H1 (cell line): ENCODE results near the gene ADPRM. TPM values are rescaled to one million over a fixed set of nuclear protein-coding genes. Genes with fewer than 3 reads are reported as not detected.

ENCODE experiments used
- CTCF ChIA-PET: fragments of 300-600 bp; sonication (Branson Sonifier 250); formaldehyde crosslinking; loops from one replicate; lab custom pipeline; 2021; ENCODE audit not compliant: partially characterized antibody; lab: Charles Lee
- POLR2A ChIA-PET: fragments of 300-600 bp; sonication (Branson Sonifier 250); formaldehyde crosslinking; loops from one replicate; lab custom pipeline; 2021; ENCODE audit warnings: inconsistent platforms; ENCODE audit not compliant: partially characterized antibody; lab: Charles Lee
- DNase-seq, 2 experiments: peaks; one replicate each; pipeline versions ENCODE4 v3.0.0 to v3.0.0-alpha.2; 2010 to 2022; ENCODE audit warnings: low spot score in 2 of 2, low read depth in 1 of 2, mixed read lengths in 1 of 2
- FAIRE-seq: peaks from 2 replicates; lab custom pipeline; 2011; peaks lifted over from hg19 to GRCh38; lab: Jason Lieb, UNC
- H2AFZ ChIP-seq: 2 replicates; pipeline ENCODE4 v1.8.1; 2012; ENCODE audit warnings: low read length, inconsistent platforms
- H2AK5ac ChIP-seq: 2 replicates; pipeline ENCODE4 v1.6.1; 2013; ENCODE audit warnings: low read depth, low read length
- H2BK120ac ChIP-seq: replicated peaks from 2 replicates; pipeline ENCODE3; 2013; ENCODE audit warnings: low read depth, low read length, inconsistent platforms
- H2BK12ac ChIP-seq: 2 replicates; pipeline ENCODE4 v1.6.1; 2013; ENCODE audit warnings: low read depth, low read length
- H2BK15ac ChIP-seq: 2 replicates; pipeline ENCODE4 v1.6.1; 2013; ENCODE audit warnings: low read length
- H2BK20ac ChIP-seq: 2 replicates; pipeline ENCODE4 v1.6.1; 2013; ENCODE audit warnings: low read length
- H2BK5ac ChIP-seq: 2 replicates; pipeline ENCODE4 v1.6.1; 2013; ENCODE audit warnings: low read depth, low read length
- H3K14ac ChIP-seq: 2 replicates; pipeline ENCODE4 v1.6.1; 2013; ENCODE audit warnings: inconsistent platforms; ENCODE audit not compliant: insufficient read length
- H3K18ac ChIP-seq: 2 replicates; pipeline ENCODE4 v1.6.1; 2013; ENCODE audit warnings: low read length; ENCODE audit errors: extremely low read depth
- H3K23ac ChIP-seq: 2 replicates; pipeline ENCODE4 v1.6.1; 2013; ENCODE audit warnings: inconsistent platforms; ENCODE audit not compliant: insufficient read length
- H3K23me2 ChIP-seq: 2 replicates; pipeline ENCODE4 v1.6.1; 2013; ENCODE audit warnings: low read depth, low read length
- H3K27ac ChIP-seq: 2 replicates; pipeline ENCODE4 v1.6.1; 2011; ENCODE audit warnings: low read depth, low read length, inconsistent platforms
- H3K27me3 ChIP-seq, 4 experiments: replicated peaks in 1 of 4; 1 replicate in 1 of 4; 2 replicates in 3 of 4; pipeline versions ENCODE4 v1.6.1 to v1.8.1; 2011 to 2013; ENCODE audit warnings: low read length in 3 of 4, mild to moderate bottlenecking in 3 of 4, inconsistent platforms in 2 of 4, mixed read lengths in 2 of 4, moderate library complexity in 1 of 4; ENCODE audit not compliant: control insufficient read depth in 3 of 4, insufficient read depth in 3 of 4; ENCODE audit errors: extremely low read depth in 1 of 4
- H3K36me3 ChIP-seq, 4 experiments: 2 replicates each; pipeline versions ENCODE4 v1.6.1 to v1.8.1; 2011 to 2013; ENCODE audit warnings: mild to moderate bottlenecking in 4 of 4, low read length in 3 of 4, moderate library complexity in 2 of 4, control low read depth in 1 of 4, inconsistent platforms in 1 of 4; ENCODE audit not compliant: insufficient read depth in 4 of 4, control insufficient read depth in 2 of 4
- H3K4ac ChIP-seq: replicated peaks from 2 replicates; pipeline ENCODE3; 2013; ENCODE audit warnings: low read length, low read depth, mixed read lengths, inconsistent platforms; ENCODE audit not compliant: insufficient read length
- H3K4me1 ChIP-seq, 4 experiments: replicated peaks in 1 of 4; 1 replicate in 1 of 4; 2 replicates in 3 of 4; pipeline versions ENCODE4 v1.6.1 to v1.8.1; 2011 to 2013; ENCODE audit warnings: low read length in 3 of 4, inconsistent platforms in 2 of 4, mixed read lengths in 1 of 4; ENCODE audit not compliant: insufficient read depth in 4 of 4, control insufficient read depth in 3 of 4
- H3K4me2 ChIP-seq, 2 experiments: 2 replicates each; pipeline versions ENCODE4 v1.6.1 to v1.8.1; 2011 to 2013; ENCODE audit warnings: low read depth in 2 of 2, low read length in 2 of 2, control low read depth in 1 of 2, inconsistent platforms in 1 of 2, mild to moderate bottlenecking in 1 of 2; ENCODE audit not compliant: insufficient read depth in 1 of 2
- H3K4me3 ChIP-seq, 4 experiments: fragments of 200-600, 300-600 bp in 1 of 4; sonication (generic), shearing (Covaris generic), sonication (Bioruptor Twin) in 1 of 4; 2 replicates each; pipeline versions ENCODE4 v1.5.1 to v1.8.1; 2011 to 2016; ENCODE audit warnings: low read length in 4 of 4, low read depth in 3 of 4, control low read depth in 2 of 4, inconsistent platforms in 2 of 4, mild to moderate bottlenecking in 2 of 4, mixed read lengths in 1 of 4, moderate library complexity in 1 of 4; ENCODE audit not compliant: insufficient read depth in 2 of 4; ENCODE audit errors: extremely low read depth in 1 of 4
- H3K56ac ChIP-seq: replicated peaks from 2 replicates; pipeline ENCODE3; 2013; ENCODE audit warnings: low read depth, mild to moderate bottlenecking, mixed read lengths, low read length, inconsistent platforms; ENCODE audit not compliant: insufficient read length
- H3K79me1 ChIP-seq: 2 replicates; pipeline ENCODE4 v1.6.1; 2013; ENCODE audit warnings: low read depth, low read length, control low read depth
- H3K79me2 ChIP-seq, 2 experiments: 2 replicates each; pipeline versions ENCODE4 v1.6.1 to v1.8.1; 2012 to 2013; ENCODE audit warnings: low read length in 2 of 2, mild to moderate bottlenecking in 2 of 2, inconsistent platforms in 1 of 2; ENCODE audit not compliant: insufficient read depth in 2 of 2, control insufficient read depth in 1 of 2
- H3K9ac ChIP-seq, 4 experiments: replicated peaks in 1 of 4; 1 replicate in 1 of 4; 2 replicates in 3 of 4; pipeline versions ENCODE4 v1.6.1 to v1.8.1; 2011 to 2013; ENCODE audit warnings: low read depth in 3 of 4, low read length in 3 of 4, control low read depth in 2 of 4, mild to moderate bottlenecking in 2 of 4, moderate library complexity in 2 of 4, inconsistent platforms in 1 of 4; ENCODE audit errors: extremely low read depth in 1 of 4
- H3K9me3 ChIP-seq, 2 experiments: 2 replicates each; pipeline versions ENCODE4 v1.6.1 to v1.8.1; 2012 to 2013; ENCODE audit warnings: mild to moderate bottlenecking in 2 of 2, moderate library complexity in 2 of 2, control low read depth in 1 of 2, inconsistent platforms in 1 of 2, low read depth in 1 of 2, low read length in 1 of 2, mixed read lengths in 1 of 2; ENCODE audit not compliant: insufficient read depth in 2 of 2
- H4K20me1 ChIP-seq, 2 experiments: replicated peaks in 1 of 2; 2 replicates each; pipeline versions ENCODE3 to v1.8.1; 2011 to 2013; ENCODE audit warnings: inconsistent platforms in 2 of 2, low read length in 2 of 2, mild to moderate bottlenecking in 1 of 2; ENCODE audit not compliant: insufficient read depth in 2 of 2, control insufficient read depth in 1 of 2
- H4K5ac ChIP-seq: 2 replicates; pipeline ENCODE4 v1.6.1; 2013; ENCODE audit warnings: low read length, low read depth, mixed read lengths, inconsistent platforms; ENCODE audit not compliant: insufficient read length
- H4K8ac ChIP-seq: 2 replicates; pipeline ENCODE4 v1.8.0; 2013; ENCODE audit warnings: mild to moderate bottlenecking, moderate library complexity, low read length, inconsistent platforms; ENCODE audit not compliant: insufficient read depth; ENCODE audit errors: extremely low read depth
- H4K91ac ChIP-seq: replicated peaks from 2 replicates; pipeline ENCODE3; 2013; ENCODE audit warnings: low read length, mixed read lengths, inconsistent platforms; ENCODE audit not compliant: insufficient read length
- BACH1 ChIP-seq: IDR thresholded peaks from 2 replicates; pipeline ENCODE4 v1.6.1; 2012; ENCODE audit warnings: low read length, improper control_type of control experiment
- CBX5 ChIP-seq: fragments of 300-800, 300-1000 bp; sonication (generic); IDR thresholded peaks from 2 replicates; pipeline ENCODE4 v1.7.1; 2016; ENCODE audit warnings: antibody characterized with exemption, low read length, low read depth
- CREB1 ChIP-seq: IDR thresholded peaks from 2 replicates; pipeline ENCODE4 v1.6.1; 2012; ENCODE audit warnings: inconsistent platforms
- CTBP2 ChIP-seq: IDR thresholded peaks from 2 replicates; pipeline ENCODE4 v1.7.0; 2011; ENCODE audit warnings: borderline replicate concordance, mild to moderate bottlenecking, moderate library complexity, mixed read lengths, low read length; ENCODE audit not compliant: insufficient read depth, insufficient read length
- EZH2 ChIP-seq: fragments of 200-600 bp; sonication (generic); IDR thresholded peaks from 2 replicates; pipeline ENCODE4 v1.7.1; 2012; ENCODE audit warnings: low read depth, mild to moderate bottlenecking, moderate library complexity, low read length, inconsistent platforms; ENCODE audit not compliant: severe bottlenecking
- HDAC6 ChIP-seq: IDR thresholded peaks from one replicate; pipeline ENCODE4 v1.7.1; 2012; ENCODE audit warnings: low read depth, mild to moderate bottlenecking, inconsistent platforms, low read length, moderate library complexity
- JUND ChIP-seq: IDR thresholded peaks from 2 replicates; pipeline ENCODE4 v1.6.1; 2011; ENCODE audit warnings: mild to moderate bottlenecking, improper control_type of control experiment, low read length
- KDM4A ChIP-seq: IDR thresholded peaks from one replicate; pipeline ENCODE4 v1.7.1; 2012; ENCODE audit warnings: low read depth, mild to moderate bottlenecking, moderate library complexity, low read length, inconsistent platforms; ENCODE audit not compliant: severe bottlenecking
- POLR2A ChIP-seq, 2 experiments: IDR thresholded peaks; 1 replicate in 1 of 2; 2 replicates in 1 of 2; pipeline ENCODE4 v1.6.1; 2011; ENCODE audit warnings: low read depth in 2 of 2, low read length in 2 of 2, mild to moderate bottlenecking in 2 of 2; ENCODE audit errors: control extremely low read depth in 1 of 2
- RAD21 ChIP-seq, 2 experiments: IDR thresholded peaks in 1 of 2; conservative IDR thresholded peaks in 1 of 2; 2 replicates each; pipeline ENCODE4 v1.6.1; 2011; ENCODE audit warnings: low read depth in 2 of 2, low read length in 2 of 2, improper control_type of control experiment in 1 of 2, inconsistent platforms in 1 of 2, mild to moderate bottlenecking in 1 of 2, moderate library complexity in 1 of 2
- SP1 ChIP-seq: IDR thresholded peaks from 2 replicates; pipeline ENCODE4 v1.6.1; 2011; ENCODE audit warnings: low read depth, low read length
- SP4 ChIP-seq: IDR thresholded peaks from 2 replicates; pipeline ENCODE4 v1.6.1; 2012; ENCODE audit warnings: low read length, inconsistent platforms
- TBP ChIP-seq: IDR thresholded peaks from 2 replicates; pipeline ENCODE4 v1.6.1; 2011; ENCODE audit warnings: low read depth, low read length, improper control_type of control experiment
- TCF12 ChIP-seq: IDR thresholded peaks from 2 replicates; pipeline ENCODE4 v1.6.1; 2011; ENCODE audit warnings: low read depth, mild to moderate bottlenecking, low read length
- TEAD4 ChIP-seq: IDR thresholded peaks from 2 replicates; pipeline ENCODE4 v1.6.1; 2012; ENCODE audit warnings: low read depth, low read length, inconsistent platforms, mixed read lengths
- WGBS, 2 experiments: shearing (Covaris generic) in 1 of 2; methylation state at CpG; one replicate each; pipeline versions ENCODE4 v1.1.6 to v1.1.7; 2013 to 2015; ENCODE audit warnings: low lambda C conversion rate in 2 of 2, mixed read lengths in 2 of 2, inconsistent platforms in 1 of 2, low coverage in 1 of 2, missing lambda C conversion rate in 1 of 2; ENCODE audit not compliant: insufficient replicate concordance in 2 of 2, insufficient coverage in 1 of 2, insufficient read length in 1 of 2; ENCODE audit errors: extremely low coverage in 1 of 2, missing lambda C conversion rate in 1 of 2; 5-methylcytosine and 5-hydroxymethylcytosine counted together
- polyA plus RNA-seq, 7 experiments: library from polyadenylated mRNA; depleted of rRNA in 3 of 7; stranded (reverse) in 5 of 7; unstranded in 2 of 7; fragments of >200 nt in 5 of 7; fragments of 200-250 nt in 2 of 7; gene quantifications; 1 replicate in 5 of 7; 2 replicates in 1 of 7; 4 replicates in 1 of 7; pipeline versions ENCODE4 v1.2.1 to v1.2.3, GENCODE V29; 2011 to 2013; ENCODE audit warnings: missing spikeins in 2 of 7, mixed read lengths in 2 of 7
- total RNA-seq: library from RNA; stranded (reverse); fragmentation: NEBNext Ultra II Directional; extraction: Animal tissue kit (Norgen Biotek cat#: 25700); gene quantifications from 2 replicates; pipeline ENCODE4 v1.2.1, GENCODE V29; 2021
- TF ChIP-seq, protein P1 (sequence below): IDR thresholded peaks from 2 replicates; pipeline ENCODE4 v1.6.1; 2012; ENCODE audit warnings: inconsistent platforms

ADPRM gene
- total and polyA plus RNA-seq, 2 of the 8 experiments (the other 6 are each of a cell fraction or from before 2014, with no cell fraction given), result 6.7 to 7.9 TPM

DNA sequence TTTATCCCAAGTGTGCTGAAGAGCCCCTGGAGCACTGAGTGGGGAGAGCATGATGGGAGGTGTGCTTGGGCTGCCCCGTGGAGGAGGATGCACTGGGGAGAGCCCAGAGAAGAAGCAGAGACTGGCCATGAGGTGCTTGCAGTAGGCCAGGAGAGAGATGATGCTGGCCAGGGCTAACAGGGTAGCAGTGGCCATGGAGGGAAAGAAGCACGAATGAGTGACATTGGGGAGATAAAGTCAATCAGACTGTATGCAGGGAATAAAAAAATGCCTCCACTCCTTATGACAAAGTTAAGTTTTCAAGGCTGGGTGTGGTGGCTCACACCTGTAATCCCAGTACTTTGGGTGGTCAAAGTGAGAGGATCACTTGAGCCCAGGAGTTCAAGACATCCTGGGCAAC lies 37.9 kb downstream of the ADPRM start:
- ChIA-PET POLR2A (no interaction called here), CTCF (interaction anchor here (0.7 to 8.1 kb wide), 14 partner anchors 12 to 410 kb away, joined by 3 to 88 read pairs (median 14); partner anchors contain the start of gene PIRT)
- Histone ChIP-seq H3K23me2 (no peaks in the 10 kb centered on the region; the same call in 1 of the 2 replicates), H4K20me1 (no peaks in the 10 kb centered on the region), H3K18ac (no peak overlapping the region), H3K36me3 (no peaks in the 10 kb centered on the region), H3K9ac (no peak overlapping the region), H2BK20ac (no peak overlapping the region), H3K79me2 (no peaks in the 10 kb centered on the region), H3K27ac (no peak overlapping the region), H3K9me3 (peaks cover 0 to 2% of the 10 kb centered on the region in 2 experiments; a peak in 1 of 4 replicates), H3K79me1 (no peaks in the 10 kb centered on the region), H4K8ac (no peak overlapping the region), H3K27me3 (no peaks in the 10 kb centered on the region), H2AFZ (no peak overlapping the region), H3K14ac (no peak overlapping the region), H2AK5ac (no peak overlapping the region), H2BK12ac (no peak overlapping the region), H3K23ac (no peak overlapping the region), H2BK120ac (no peak overlapping the region), H3K4me1 (peaks cover 0 to 10% (median 3%) of the 10 kb centered on the region in 4 experiments; a peak in 4 of 7 replicates), H3K4me2 (no peak overlapping the region), H3K4me3 (no peak overlapping the region), H3K56ac (no peak overlapping the region), H3K4ac (no peak overlapping the region), H4K91ac (no peak overlapping the region), H4K5ac (no peak overlapping the region), H2BK15ac (no peak overlapping the region), H2BK5ac (no peak overlapping the region)
- FAIRE-seq, result no peak
- DNase-seq, result peak in 1 of 2 experiments; percentile 20
- WGBS, 2 experiments, result 89% methylated on average over 2 of the region's 2 CpGs; no CpG with 5 or more reads in 1 of the 2 experiments
- TF ChIP-seq CTBP2 (no peak), BACH1 (no peak), SP1 (no peak), JUND (no peak), CREB1 (no peak), SP4 (no peak), RAD21 (IDR thresholded peaks at IDR 0.05 in 1 of 2, conservative IDR thresholded peaks at IDR 0.05 in 1 of 2; ENCODE audit: low read depth in 2 of 2, low read length in 2 of 2) (no peak), HDAC6 (no peak), EZH2 (no peak), CBX5 (no peak), TCF12 (no peak), TEAD4 (no peak), TBP (no peak), KDM4A (no peak), POLR2A (IDR thresholded peaks at IDR 0.05; ENCODE audit: control extremely low read depth in 1 of 2, low read depth in 2 of 2, low read length in 2 of 2) (no peak)
- TF ChIP-seq, protein P1, sequence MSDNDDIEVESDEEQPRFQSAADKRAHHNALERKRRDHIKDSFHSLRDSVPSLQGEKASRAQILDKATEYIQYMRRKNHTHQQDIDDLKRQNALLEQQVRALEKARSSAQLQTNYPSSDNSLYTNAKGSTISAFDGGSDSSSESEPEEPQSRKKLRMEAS, result no peak
